NCI-H345 (cell line): Measurements from ENCODE around the gene LZTS3.
"Not testable (repeated sequence)": the region's sequence is repeated elsewhere in the genome, so short reads cannot be mapped to it uniquely, and the experiment has no call there.

Source experiments
- DNase-seq: peaks from one replicate; lab custom pipeline; 2025; lab: John Stamatoyannopoulos, UW

The LZTS3 gene

GRCh38 chr20:3167738-3168078 lies 5.6 kb downstream of the LZTS3 start:
- no peak for DNase-seq

GRCh38 chr20:3166913-3167342 lies 6.4 kb downstream of the LZTS3 start:
- no peak for DNase-seq

- DNase-seq, result no peak
Observed at GRCh38 chr20:3166338-3166912, 6.9 kb downstream of the LZTS3 start.

GRCh38 chr20:3165473-3166337 lies 7.6 kb downstream of the LZTS3 start:
- peak; percentile 79 for DNase-seq

GRCh38 chr20:3164763-3165410 lies 8.5 kb downstream of the LZTS3 start:
- DNase-seq, result no peak

- no peak for DNase-seq
Observed at GRCh38 chr20:3164043-3164762, 9.1 kb downstream of the LZTS3 start.

- DNase-seq, result no peak
Observed at GRCh38 chr20:3163099-3164042, 10.0 kb downstream of the LZTS3 start.

- DNase-seq, result peak; percentile 91
Observed at GRCh38 chr20:3162080-3162611, 11.2 kb downstream of the LZTS3 start.

GRCh38 chr20:3161316-3162079 lies 11.9 kb downstream of the LZTS3 start:
- no peak for DNase-seq

GRCh38 chr20:3160418-3160817 lies 12.9 kb downstream of the LZTS3 start:
- no peak for DNase-seq

- no peak for DNase-seq
Observed at GRCh38 chr20:3158968-3159431, 14.3 kb downstream of the LZTS3 start.

GRCh38 chr20:3157817-3158216 lies 15.5 kb downstream of the LZTS3 start:
- DNase-seq, result no peak

GRCh38 chr20:3156811-3157619 lies 16.3 kb downstream of the LZTS3 start:
- DNase-seq, result no peak

GRCh38 chr20:3152057-3152644 lies 21.2 kb downstream of the LZTS3 start:
- not testable (repeated sequence) for DNase-seq

- DNase-seq, result no peak
Observed at GRCh38 chr20:3150908-3151307, 22.4 kb downstream of the LZTS3 start.

GRCh38 chr20:3146732-3147341 lies 26.5 kb downstream of the LZTS3 start:
- no peak for DNase-seq

- DNase-seq, result no peak
Observed at GRCh38 chr20:3141757-3142156, 31.6 kb downstream of the LZTS3 start.

GRCh38 chr20:3137492-3137891 lies 35.9 kb downstream of the LZTS3 start:
- no peak for DNase-seq
